HepG2 (cell line): ENCODE measurements around the gene FCN1. TPM values are rescaled to one million over a fixed set of nuclear protein-coding genes. Genes with fewer than 3 reads are reported as not detected.

Source experiments
- ATAC-seq: fragments of 200-7000 bp; cut with Tn5 transposase; 3 replicates; pipeline ENCODE4 v1.9.1; 2020; ENCODE audit warnings: mild to moderate bottlenecking, moderate library complexity
- BruUV-seq: library from RNA; stranded (reverse); fragments of 400-500 nt; replicated peaks from 2 replicates; lab custom pipeline; 2021; lab: Mats Ljungman, UMichigan
- CTCF ChIA-PET: fragments of 300-600 bp; formaldehyde crosslinking; extraction: SDS; loops from one replicate; lab custom pipeline; 2021; ENCODE audit warnings: low total read pairs, inconsistent platforms, low intra/inter-chr PET ratio; lab: Yijun Ruan, JAX
- POLR2A ChIA-PET: fragments of 350-600 bp; sonication (Branson Sonifier 250); formaldehyde crosslinking; loops from one replicate; lab custom pipeline; 2020; ENCODE audit warnings: antibody characterized with exemption, inconsistent platforms; lab: Yijun Ruan, JAX
- DNase-seq: peaks from one replicate; pipeline ENCODE4 v3.0.0-alpha.2; 2015; ENCODE audit warnings: low spot score
- FAIRE-seq: peaks from 3 replicates; lab custom pipeline; 2011; peaks lifted over from hg19 to GRCh38; lab: Jason Lieb, UNC
- H2AFZ ChIP-seq: one replicate; pipeline ENCODE4 v1.6.1; 2011; ENCODE audit warnings: low read length, inconsistent platforms
- H3K27ac ChIP-seq: fragments of 300-600 bp; 3 replicates; pipeline ENCODE4 v1.8.0; 2011; ENCODE audit warnings: mixed run types, mild to moderate bottlenecking, mixed read lengths, low read length, inconsistent platforms; ENCODE audit not compliant: insufficient read depth; ENCODE audit errors: extremely low read length
- H3K27me3 ChIP-seq, 2 experiments: fragments of 200-600 bp in 1 of 2; 2 replicates in 1 of 2; 3 replicates in 1 of 2; pipeline versions ENCODE4 v1.6.0 to v1.8.0; 2011; ENCODE audit warnings: low read length in 2 of 2, mild to moderate bottlenecking in 2 of 2, moderate library complexity in 2 of 2, inconsistent platforms in 1 of 2; ENCODE audit not compliant: insufficient read depth in 2 of 2, control insufficient read depth in 1 of 2
- H3K36me3 ChIP-seq, 2 experiments: fragments of 200-600 bp in 1 of 2; replicated peaks in 1 of 2; 2 replicates in 1 of 2; 3 replicates in 1 of 2; pipeline versions ENCODE4 v1.5.1 to v1.8.0; 2011; ENCODE audit warnings: low read length in 2 of 2, inconsistent platforms in 1 of 2; ENCODE audit not compliant: insufficient read depth in 2 of 2, control insufficient read depth in 1 of 2
- H3K4me1 ChIP-seq: 2 replicates; pipeline ENCODE4 v1.5.1; 2012; ENCODE audit warnings: low read length, inconsistent platforms; ENCODE audit not compliant: insufficient read depth
- H3K4me2 ChIP-seq: 2 replicates; pipeline ENCODE4 v1.6.0; 2011; ENCODE audit warnings: low read depth, low read length, inconsistent platforms
- H3K4me3 ChIP-seq, 3 experiments: fragments of 200-600 bp in 1 of 3; sonication (generic), shearing (Covaris generic) in 1 of 3; replicated peaks in 1 of 3; 2 replicates each; pipeline ENCODE4 v1.5.1; 2011 to 2016; ENCODE audit warnings: low read length in 3 of 3, inconsistent platforms in 2 of 3, low read depth in 2 of 3, mild to moderate bottlenecking in 2 of 3, control low read depth in 1 of 3, mixed read lengths in 1 of 3; ENCODE audit not compliant: insufficient read depth in 1 of 3
- H3K79me2 ChIP-seq: one replicate; pipeline ENCODE4 v1.6.1; 2011; ENCODE audit warnings: low read length, inconsistent platforms; ENCODE audit not compliant: insufficient read depth
- H3K9ac ChIP-seq: 2 replicates; pipeline ENCODE4 v1.6.0; 2011; ENCODE audit warnings: mild to moderate bottlenecking, low read depth, low read length, inconsistent platforms; ENCODE audit not compliant: insufficient read depth
- H3K9me3 ChIP-seq: 2 replicates; pipeline ENCODE4 v1.5.1; 2012; ENCODE audit warnings: mild to moderate bottlenecking, low read length
- H4K20me1 ChIP-seq: 2 replicates; pipeline ENCODE4 v1.6.0; 2011; ENCODE audit warnings: inconsistent platforms, mild to moderate bottlenecking, low read length, moderate library complexity; ENCODE audit not compliant: insufficient read depth
- CEBPB ChIP-seq: IDR thresholded peaks from 2 replicates; pipeline ENCODE4 v1.6.1; 2011; ENCODE audit warnings: low read depth, low read length, improper control_type of control experiment, borderline replicate concordance
- CSRNP2 ChIP-seq: sonication (generic); formaldehyde crosslinking; conservative IDR thresholded peaks from 2 replicates; pipeline ENCODE4 v1.8.0; 2022; ENCODE audit warnings: low read depth, missing genetic modification reagents
- FOXP1 ChIP-seq, 2 experiments: fragments of 450-650 bp in 1 of 2; IDR thresholded peaks; 2 replicates each; pipeline ENCODE4 v1.6.1; 2017 to 2018; ENCODE audit warnings: antibody characterized with exemption in 1 of 2
- HOXA7 ChIP-seq: sonication (generic); formaldehyde crosslinking; IDR thresholded peaks from 2 replicates; pipeline ENCODE4 v1.8.1; 2022; ENCODE audit warnings: mild to moderate bottlenecking, missing genetic modification reagents, moderate library complexity
- HOXD1 ChIP-seq: sonication (generic); formaldehyde crosslinking; IDR thresholded peaks from 2 replicates; pipeline ENCODE4 v1.5.0; 2020; ENCODE audit warnings: missing genetic modification reagents
- NCOR1 ChIP-seq: fragments of 200-600 bp; sonication (generic); IDR thresholded peaks from 2 replicates; pipeline ENCODE4 v1.7.0; 2017; ENCODE audit warnings: antibody characterized with exemption, low read length, borderline replicate concordance
- NONO ChIP-seq, 2 experiments: fragments of 450-650 bp in 1 of 2; sonication (generic) in 1 of 2; formaldehyde crosslinking in 1 of 2; IDR thresholded peaks in 1 of 2; conservative IDR thresholded peaks in 1 of 2; 2 replicates each; pipeline versions ENCODE4 v1.6.1 to v1.8.0; 2017 to 2022; ENCODE audit warnings: mild to moderate bottlenecking in 1 of 2, missing genetic modification reagents in 1 of 2, moderate library complexity in 1 of 2
- PRPF4 ChIP-seq: fragments of 200-400 bp; formaldehyde crosslinking; IDR thresholded peaks from 2 replicates; pipeline ENCODE4 v1.6.1; 2016; ENCODE audit warnings: low read length, low read depth; ENCODE audit not compliant: poor library complexity, severe bottlenecking
- TBX3 ChIP-seq: fragments of 450-650 bp; IDR thresholded peaks from 2 replicates; pipeline ENCODE4 v1.6.1; 2017; ENCODE audit warnings: antibody characterized with exemption, mild to moderate bottlenecking, inconsistent platforms, borderline replicate concordance
- TOPORS ChIP-seq: sonication (generic); formaldehyde crosslinking; IDR thresholded peaks from 2 replicates; pipeline ENCODE4 v1.8.0; 2023; ENCODE audit warnings: mild to moderate bottlenecking, missing genetic modification reagents
- ZBTB21 ChIP-seq: sonication (generic); formaldehyde crosslinking; IDR thresholded peaks from 2 replicates; pipeline ENCODE4 v1.4.0; 2020; ENCODE audit warnings: missing genetic modification reagents
- ZBTB38 ChIP-seq: sonication (generic); formaldehyde crosslinking; IDR thresholded peaks from 2 replicates; pipeline ENCODE4 v1.5.1; 2020; ENCODE audit warnings: mild to moderate bottlenecking, missing genetic modification reagents
- ZFP62 ChIP-seq: sonication (generic); formaldehyde crosslinking; IDR thresholded peaks from 2 replicates; pipeline ENCODE4 v1.4.0; 2020; ENCODE audit warnings: missing genetic modification reagents
- ZNF235 ChIP-seq: sonication (generic); formaldehyde crosslinking; IDR thresholded peaks from 2 replicates; pipeline ENCODE4 v1.8.1; 2023; ENCODE audit warnings: mild to moderate bottlenecking, missing genetic modification reagents, borderline replicate concordance
- WGBS: methylation state at CpG from one replicate; pipeline ENCODE4 v1.1.6; 2017; ENCODE audit warnings: low lambda C conversion rate; 5-methylcytosine and 5-hydroxymethylcytosine counted together
- in situ Hi-C: cut with HindIII; loops from 2 replicates; pipeline ENCODE4 v1.10.0; 2017; ENCODE audit warnings: low pct_unique_long_range_greater_than_20kb; ENCODE audit not compliant: extremely low pct_ligation_motif_present
- intact Hi-C: fragments of 100-400 bp; cut with micrococcal nuclease; formaldehyde crosslinking; loops from one replicate; pipeline ENCODE4 v1.10.0; 2022; ENCODE audit not compliant: unreplicated experiment
- polyA plus RNA-seq, 8 experiments: library from polyadenylated mRNA; depleted of rRNA in 3 of 8; stranded (reverse) in 7 of 8; unstranded in 1 of 8; fragments of >200 nt; fragmentation: Illumina TruSeq in 4 of 8; extraction: Trizol in 4 of 8; gene quantifications; 2 replicates each; pipeline versions ENCODE4 v1.2.1 to v1.2.3, GENCODE V29; 2011 to 2016; ENCODE audit warnings: low read depth in 4 of 8, missing spikeins in 1 of 8, mixed read lengths in 1 of 8; ENCODE audit not compliant: insufficient read depth in 1 of 8
- total RNA-seq, 5 experiments: library from RNA; depleted of rRNA; stranded (reverse); fragments of >200 nt; fragmentation: Illumina TruSeq; extraction: Trizol; gene quantifications; 2 replicates each; pipeline ENCODE4 v1.2.3, GENCODE V29; 2016; ENCODE audit warnings: low read depth in 1 of 5

Gene FCN1
- total and polyA plus RNA-seq, 2 of the 13 experiments (the other 11 are each of a cell fraction or from before 2014, with no cell fraction given): not detected

DNA sequence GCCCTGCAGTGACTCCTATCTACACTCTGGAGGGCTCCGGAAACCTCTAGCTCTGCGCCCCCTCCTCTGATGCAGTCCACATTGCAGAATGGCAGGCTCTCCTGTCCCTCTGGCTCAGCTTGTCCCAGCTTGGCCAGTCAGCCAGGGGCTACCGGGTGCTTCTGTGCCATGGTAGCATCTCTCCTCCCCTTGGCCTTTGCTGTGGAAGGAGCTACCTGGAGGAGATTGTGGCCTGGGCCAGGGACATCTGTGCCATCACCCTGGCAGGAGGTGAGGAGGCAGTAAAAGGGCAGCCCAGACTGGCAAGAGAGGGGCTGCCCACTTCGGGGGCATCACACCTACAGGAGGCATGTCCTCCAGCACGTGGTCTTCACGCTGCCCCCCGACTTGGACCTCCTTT is 38.1 kb upstream of the FCN1 start (continued):
- no peak for TF ChIP-seq ZNF235 (CRISPR knock-in tag)
- no peak for TF ChIP-seq NONO (IDR thresholded peaks at IDR 0.05)
- TF ChIP-seq NONO (CRISPR knock-in tag; conservative IDR thresholded peaks at IDR 0.05): no peak
- no peak for TF ChIP-seq NCOR1
- no peak for TF ChIP-seq FOXP1 (IDR thresholded peaks at IDR 0.05)
- TF ChIP-seq FOXP1 (CRISPR knock-in tag; IDR thresholded peaks at IDR 0.05): no peak
- TF ChIP-seq, all 625 proteins: peak for 0

DNA sequence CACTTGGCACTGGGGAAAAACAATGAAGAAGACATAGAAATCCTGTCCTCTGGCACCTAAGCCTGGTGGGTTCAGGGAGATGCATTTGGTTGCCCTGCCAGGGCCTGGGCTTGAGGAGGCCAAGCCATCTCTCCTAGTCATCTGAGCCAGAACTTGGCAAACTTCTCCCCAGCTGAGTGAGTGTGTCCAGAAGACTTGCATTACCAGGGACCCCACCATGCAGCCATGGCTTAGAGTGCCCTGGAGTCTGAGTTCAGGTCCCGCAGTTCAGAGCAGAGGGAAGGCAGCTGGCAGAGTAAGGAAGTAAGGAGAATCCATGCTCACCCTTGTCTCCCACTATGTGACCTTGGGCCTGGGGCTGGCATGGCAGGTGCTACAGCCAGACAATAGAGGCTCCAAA is 37.4 kb upstream of the FCN1 start:
- H3K27ac ChIP-seq: no peak overlapping the region
- POLR2A ChIA-PET: no interaction called here
- no peak for TF ChIP-seq HOXA7 (CRISPR knock-in tag)
- TF ChIP-seq CEBPB: no peak
- TF ChIP-seq CSRNP2 (CRISPR knock-in tag): no peak
- TF ChIP-seq ZBTB21: no peak
- no peak for TF ChIP-seq TOPORS (CRISPR knock-in tag)
- TF ChIP-seq HOXD1: no peak
- TF ChIP-seq ZBTB38 (CRISPR knock-in tag): no peak
- no peak for TF ChIP-seq TBX3
- no peak for TF ChIP-seq ZFP62 (CRISPR knock-in tag)
- TF ChIP-seq PRPF4: no peak
- peaks cover 2 to 4% of the 10 kb centered on the region in 2 experiments; a peak in 2 of 5 replicates for H3K27me3 ChIP-seq
- no peaks in the 10 kb centered on the region for H3K9me3 ChIP-seq
- no peaks in the 10 kb centered on the region for H3K4me1 ChIP-seq
- H3K9ac ChIP-seq: no peak overlapping the region
- no TSS peak for BruUV-seq
- in situ Hi-C loops (no loop called here), intact Hi-C loops (no loop called here)
- no peak overlapping the region for H2AFZ ChIP-seq
- no peak overlapping the region for H3K4me2 ChIP-seq
- CTCF ChIA-PET: no interaction called here
- WGBS: no CpG with 5 or more reads among the region's 1 CpG
- no peaks in the 10 kb centered on the region for H3K79me2 ChIP-seq
- H3K4me3 ChIP-seq: no peak overlapping the region
- no peaks in the 10 kb centered on the region for H4K20me1 ChIP-seq
- no peaks in the 10 kb centered on the region for H3K36me3 ChIP-seq
- no peak for FAIRE-seq
- DNase-seq: no peak
- no peak for ATAC-seq
